Activated T-helper 1 cell treated with Interleukin-2 at 50 U/mL for 16 hours (primary cell): ENCODE data around the gene STK24.

Experiments used
- DNase-seq: peaks from one replicate; pipeline ENCODE4 v3.0.0-alpha.2; 2020; ENCODE audit warnings: low read depth

STK24 gene

GRCh38 chr13:98490195-98490836 is 86.6 kb downstream of the STK24 start:
- no peak for DNase-seq

- DNase-seq: no peak
These were observed 87.3 kb downstream of the STK24 start for GRCh38 chr13:98489446-98490194.

- no peak for DNase-seq
These were observed 88.2 kb downstream of the STK24 start for GRCh38 chr13:98488736-98489135.

- DNase-seq: no peak
These were observed 89.4 kb downstream of the STK24 start for GRCh38 chr13:98487522-98487921.

- DNase-seq: no peak
These were observed 89.9 kb downstream of the STK24 start for GRCh38 chr13:98487016-98487415.

GRCh38 chr13:98486412-98486811 is 90.5 kb downstream of the STK24 start:
- no peak for DNase-seq

- DNase-seq: no peak
These were observed 91.3 kb downstream of the STK24 start for GRCh38 chr13:98485561-98485960.

GRCh38 chr13:98484289-98485219 is 92.4 kb downstream of the STK24 start:
- DNase-seq: peak; percentile 63

GRCh38 chr13:98483601-98484288 is 93.2 kb downstream of the STK24 start:
- DNase-seq: no peak

GRCh38 chr13:98482476-98483444 is 94.1 kb downstream of the STK24 start:
- no peak for DNase-seq

- DNase-seq: no peak
These were observed 95.7 kb downstream of the STK24 start for GRCh38 chr13:98480915-98481877.

- DNase-seq: no peak
These were observed 97.4 kb downstream of the STK24 start for GRCh38 chr13:98479496-98480003.

- DNase-seq: no peak
These were observed 98.4 kb downstream of the STK24 start for GRCh38 chr13:98478189-98479129.

- peak; percentile 82 for DNase-seq
These were observed 100.4 kb downstream of the STK24 start for GRCh38 chr13:98476538-98476966.

GRCh38 chr13:98476106-98476505 is 100.8 kb downstream of the STK24 start:
- peak; percentile 43 for DNase-seq

GRCh38 chr13:98475522-98475921 is 101.4 kb downstream of the STK24 start:
- DNase-seq: no peak

GRCh38 chr13:98474761-98475160 is 102.1 kb downstream of the STK24 start:
- no peak for DNase-seq

- no peak for DNase-seq
These were observed 102.6 kb downstream of the STK24 start for GRCh38 chr13:98474292-98474691.
